ENCODE measurements around the gene GALNT5. TPM values are rescaled to one million over a fixed set of nuclear protein-coding genes. Genes with fewer than 3 reads are reported as not detected.

Gene GALNT5
- total and polyA plus RNA-seq, 7 donors, result under 0.01 to 9.4 (median 2.4) TPM; not detected in 1

DNA sequence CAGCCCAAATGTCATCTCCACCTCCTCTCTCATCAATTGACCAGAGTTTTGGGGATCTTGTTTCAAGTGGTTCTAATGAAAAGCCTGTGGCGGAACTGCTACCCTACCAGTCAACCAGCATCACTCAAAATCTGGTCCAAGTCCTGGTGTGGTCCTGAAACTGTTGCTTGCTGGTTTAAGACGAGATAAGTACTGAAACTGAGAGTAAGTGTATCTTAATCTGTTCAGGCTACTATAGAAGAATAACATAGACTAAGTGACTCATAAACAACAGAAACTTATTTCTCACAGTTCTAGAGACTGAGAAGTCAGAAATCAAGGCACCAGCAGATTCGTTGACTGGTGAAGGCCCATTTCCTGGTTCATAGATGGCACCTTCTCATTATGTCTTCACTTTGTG is 879 bp upstream of the GALNT5 start:
- no peaks in the 10 kb centered on the region for H3K27me3 ChIP-seq
- H3K27ac ChIP-seq, result no peak overlapping the region
- 80 to 82% methylated on average over 3 of the region's 3 CpGs for WGBS, 2 donors
- no peak overlapping the region for H3K4me3 ChIP-seq
- H3K36me3 ChIP-seq, result no peaks in the 10 kb centered on the region
- no peak for TF ChIP-seq EP300 (IDR thresholded peaks at IDR 0.05)
- TF ChIP-seq, protein P1, sequence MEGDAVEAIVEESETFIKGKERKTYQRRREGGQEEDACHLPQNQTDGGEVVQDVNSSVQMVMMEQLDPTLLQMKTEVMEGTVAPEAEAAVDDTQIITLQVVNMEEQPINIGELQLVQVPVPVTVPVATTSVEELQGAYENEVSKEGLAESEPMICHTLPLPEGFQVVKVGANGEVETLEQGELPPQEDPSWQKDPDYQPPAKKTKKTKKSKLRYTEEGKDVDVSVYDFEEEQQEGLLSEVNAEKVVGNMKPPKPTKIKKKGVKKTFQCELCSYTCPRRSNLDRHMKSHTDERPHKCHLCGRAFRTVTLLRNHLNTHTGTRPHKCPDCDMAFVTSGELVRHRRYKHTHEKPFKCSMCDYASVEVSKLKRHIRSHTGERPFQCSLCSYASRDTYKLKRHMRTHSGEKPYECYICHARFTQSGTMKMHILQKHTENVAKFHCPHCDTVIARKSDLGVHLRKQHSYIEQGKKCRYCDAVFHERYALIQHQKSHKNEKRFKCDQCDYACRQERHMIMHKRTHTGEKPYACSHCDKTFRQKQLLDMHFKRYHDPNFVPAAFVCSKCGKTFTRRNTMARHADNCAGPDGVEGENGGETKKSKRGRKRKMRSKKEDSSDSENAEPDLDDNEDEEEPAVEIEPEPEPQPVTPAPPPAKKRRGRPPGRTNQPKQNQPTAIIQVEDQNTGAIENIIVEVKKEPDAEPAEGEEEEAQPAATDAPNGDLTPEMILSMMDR (IDR thresholded peaks at IDR 0.05), result no peak
- TF ChIP-seq POLR2AphosphoS5 (IDR thresholded peaks at IDR 0.05), result no peak
- no peak for TF ChIP-seq POLR2A (IDR thresholded peaks at IDR 0.05)
- intact Hi-C loops (cut with DNase I), result no loop called here
- no peaks in the 10 kb centered on the region for H3K9me3 ChIP-seq
- no peak for DNase-seq
- peaks cover 0 to 11% (median 7%) of the 10 kb centered on the region in 4 donors for H3K4me1 ChIP-seq

DNA sequence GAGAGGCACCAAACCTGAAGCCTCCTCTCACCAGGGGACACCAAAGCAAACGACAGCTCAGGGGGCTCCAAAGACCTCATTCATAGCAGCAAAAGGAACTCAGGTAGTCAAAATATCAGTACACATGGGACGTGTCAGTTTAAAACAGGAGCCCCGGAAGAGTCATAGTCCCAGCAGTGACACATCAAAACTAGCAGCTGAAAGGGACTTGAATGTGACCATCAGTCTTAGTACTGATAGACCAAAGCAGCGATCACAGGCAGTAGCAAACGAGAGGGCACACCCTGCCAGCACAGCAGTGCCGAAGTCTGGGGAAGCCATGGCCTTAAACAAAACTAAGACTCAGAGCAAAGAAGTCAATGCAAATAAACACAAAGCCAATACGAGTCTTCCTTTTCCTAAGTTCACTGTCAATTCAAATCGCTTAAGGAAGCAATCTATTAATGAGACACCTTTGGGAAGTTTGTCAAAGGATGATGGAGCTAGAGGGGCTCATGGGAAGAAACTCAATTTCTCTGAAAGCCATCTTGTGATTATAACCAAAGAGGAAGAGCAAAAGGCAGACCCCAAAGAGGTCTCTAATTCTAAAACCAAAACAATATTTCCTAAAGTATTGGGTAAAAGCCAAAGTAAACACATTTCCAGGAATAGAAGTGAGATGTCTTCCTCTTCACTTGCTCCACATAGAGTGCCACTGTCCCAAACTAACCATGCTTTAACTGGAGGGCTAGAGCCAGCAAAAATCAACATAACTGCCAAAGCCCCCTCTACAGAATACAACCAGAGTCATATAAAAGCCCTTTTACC is 1.2 kb downstream of the GALNT5 start:
- no peaks in the 10 kb centered on the region for H3K36me3 ChIP-seq
- no peak overlapping the region for H3K4me3 ChIP-seq
- no peaks in the 10 kb centered on the region for H3K27me3 ChIP-seq
- WGBS, 2 donors, result 16 to 67% methylated on average over 8 of the region's 8 CpGs
- peaks cover 0 to 11% (median 7%) of the 10 kb centered on the region in 4 donors for H3K4me1 ChIP-seq
- no peaks in the 10 kb centered on the region for H3K9me3 ChIP-seq
- no peak overlapping the region for H3K27ac ChIP-seq
- no peak for TF ChIP-seq POLR2A (IDR thresholded peaks at IDR 0.05)
- intact Hi-C loops (cut with DNase I), result no loop called here
- no peak for DNase-seq

DNA sequence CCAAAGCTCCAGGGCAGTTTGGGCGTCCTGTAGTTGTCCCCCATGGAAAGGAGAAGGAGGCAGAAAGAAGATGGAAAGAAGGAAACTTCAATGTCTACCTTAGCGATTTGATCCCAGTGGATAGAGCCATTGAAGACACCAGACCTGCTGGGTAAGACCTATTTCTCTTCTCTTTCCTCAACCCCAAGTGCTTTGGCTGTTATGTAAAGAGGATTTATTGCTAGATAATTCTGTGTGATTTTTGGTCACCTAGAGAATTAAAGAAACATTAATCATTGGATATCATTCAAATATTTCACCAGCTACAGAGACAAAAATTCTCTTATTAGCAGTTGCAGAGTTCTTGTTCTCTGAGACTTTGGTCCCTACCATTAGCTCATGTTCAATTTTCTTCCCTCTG is 1.9 kb downstream of the GALNT5 start:
- intact Hi-C loops (cut with DNase I), result no loop called here
- TF ChIP-seq EP300 (IDR thresholded peaks at IDR 0.05), result no peak
- TF ChIP-seq POLR2A (IDR thresholded peaks at IDR 0.05), result no peak
- TF ChIP-seq, protein P1 (IDR thresholded peaks at IDR 0.05), result no peak
- TF ChIP-seq POLR2AphosphoS5 (IDR thresholded peaks at IDR 0.05), result no peak
- 95 to 96% methylated on average over 2 of the region's 2 CpGs for WGBS, 2 donors
- H3K9me3 ChIP-seq, result no peaks in the 10 kb centered on the region
- H3K4me1 ChIP-seq, result peaks cover 0 to 11% (median 7%) of the 10 kb centered on the region in 4 donors
- H3K27me3 ChIP-seq, result no peaks in the 10 kb centered on the region
- H3K4me3 ChIP-seq, result no peak overlapping the region
- H3K36me3 ChIP-seq, result no peaks in the 10 kb centered on the region
- H3K27ac ChIP-seq, result no peak overlapping the region
- no peak for DNase-seq

DNA sequence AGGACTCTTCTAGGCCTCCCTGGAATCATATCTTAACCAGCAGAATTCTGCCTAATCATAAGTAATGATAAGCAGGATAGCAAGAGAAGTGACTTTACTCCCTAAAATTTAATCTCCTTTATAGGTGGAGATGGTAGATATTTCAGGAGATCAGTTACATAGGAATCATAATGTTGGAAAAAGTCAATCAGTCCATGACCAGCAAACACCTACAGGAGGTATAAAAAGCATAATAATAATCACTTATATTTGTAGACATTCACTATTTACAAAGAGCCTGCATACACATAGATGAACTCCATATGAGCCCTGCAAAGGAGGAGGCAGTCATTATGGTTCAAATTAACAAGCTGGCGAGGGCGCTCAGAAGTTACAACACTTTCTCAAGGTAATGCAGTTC is 2.5 kb downstream of the GALNT5 start:
- intact Hi-C loops (cut with DNase I), result no loop called here
- TF ChIP-seq EP300 (IDR thresholded peaks at IDR 0.05) (no peak), POLR2AphosphoS5 (IDR thresholded peaks at IDR 0.05) (no peak), POLR2A (IDR thresholded peaks at IDR 0.05) (no peak)
- TF ChIP-seq, protein P1 (IDR thresholded peaks at IDR 0.05), result no peak
- no peaks in the 10 kb centered on the region for H3K36me3 ChIP-seq
- peaks cover 0 to 11% (median 7%) of the 10 kb centered on the region in 4 donors for H3K4me1 ChIP-seq
- H3K27ac ChIP-seq, result no peak overlapping the region
- no peaks in the 10 kb centered on the region for H3K9me3 ChIP-seq
- H3K27me3 ChIP-seq, result no peaks in the 10 kb centered on the region
- DNase-seq, result no peak
- WGBS, 2 donors, result 82 to 95% methylated on average over 2 of the region's 2 CpGs
- no peak overlapping the region for H3K4me3 ChIP-seq

DNA sequence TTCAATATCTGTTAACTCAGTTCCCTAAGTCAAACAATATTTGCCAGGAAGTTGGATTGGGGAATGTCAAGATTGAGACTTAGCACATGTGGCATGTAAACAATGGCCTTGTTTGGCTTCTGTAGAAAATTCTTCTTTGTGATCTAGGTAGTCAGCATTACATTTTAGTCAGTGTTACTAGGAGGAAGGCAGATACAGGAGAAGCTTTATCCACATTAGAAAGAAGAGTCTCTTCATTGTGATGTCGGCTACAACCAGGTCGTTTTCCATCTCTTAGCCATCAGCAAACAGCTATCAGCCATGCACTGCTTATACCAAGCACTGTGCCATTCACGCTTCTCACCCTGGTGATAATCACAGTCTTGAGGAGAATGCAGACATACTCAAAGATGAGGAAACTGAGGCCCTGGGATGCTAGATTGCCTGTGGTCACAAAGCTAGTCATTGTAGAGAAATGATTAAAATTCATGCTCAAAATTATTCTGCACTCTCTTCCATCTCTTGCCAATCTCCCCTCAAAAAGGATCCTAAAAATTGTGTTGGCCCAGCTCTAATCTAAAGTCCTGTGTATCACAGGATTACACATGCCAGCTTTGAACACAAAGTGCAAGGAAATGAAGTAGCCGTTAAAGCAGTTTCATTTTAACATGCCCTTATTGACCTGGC is 3.2 kb downstream of the GALNT5 start:
- 53 to 65% methylated on average over 4 of the region's 4 CpGs for WGBS, 2 donors
- peaks cover 0 to 11% (median 7%) of the 10 kb centered on the region in 4 donors for H3K4me1 ChIP-seq
- TF ChIP-seq POLR2A (IDR thresholded peaks at IDR 0.05) (no peak), POLR2AphosphoS5 (IDR thresholded peaks at IDR 0.05) (no peak), EP300 (IDR thresholded peaks at IDR 0.05) (no peak)
- TF ChIP-seq, protein P1 (IDR thresholded peaks at IDR 0.05), result no peak
- peak overlapping the region in 2 of 4 donors; percentile 4 to 11 for H3K27ac ChIP-seq
- intact Hi-C loops (cut with DNase I), result no loop called here
- H3K36me3 ChIP-seq, result no peaks in the 10 kb centered on the region
- DNase-seq, result no peak
- H3K9me3 ChIP-seq, result no peaks in the 10 kb centered on the region
- no peaks in the 10 kb centered on the region for H3K27me3 ChIP-seq
- no peak overlapping the region for H3K4me3 ChIP-seq

All from sigmoid colon (tissue), 7 donors.